Neuronal stem cell (in vitro differentiated cells): ENCODE measurements around the gene KRTAP16-1.

Experiments used
- DNase-seq: peaks from one replicate; pipeline ENCODE4 v3.0.0-alpha.2; 2013; ENCODE audit warnings: low spot score
- H2AFZ ChIP-seq: one replicate; pipeline ENCODE4 v1.6.1; 2013; ENCODE audit warnings: mild to moderate bottlenecking, low read length, inconsistent platforms
- H2AK5ac ChIP-seq: 2 replicates; pipeline ENCODE4 v1.6.1; 2013; ENCODE audit warnings: low read depth, mild to moderate bottlenecking, inconsistent platforms, low read length, moderate library complexity, mixed read lengths
- H2BK120ac ChIP-seq: 2 replicates; pipeline ENCODE4 v1.6.1; 2013; ENCODE audit warnings: low read depth, mild to moderate bottlenecking, inconsistent platforms, low read length, moderate library complexity, mixed read lengths
- H2BK12ac ChIP-seq: one replicate; pipeline ENCODE4 v1.6.1; 2013; ENCODE audit warnings: low read length, inconsistent platforms
- H2BK15ac ChIP-seq: 2 replicates; pipeline ENCODE4 v1.6.1; 2013; ENCODE audit warnings: mild to moderate bottlenecking, low read length, inconsistent platforms, mixed read lengths
- H2BK5ac ChIP-seq: one replicate; pipeline ENCODE4 v1.6.1; 2013; ENCODE audit warnings: inconsistent platforms, mild to moderate bottlenecking, low read length, moderate library complexity
- H3K14ac ChIP-seq: one replicate; pipeline ENCODE4 v1.6.1; 2013; ENCODE audit warnings: low read length, inconsistent platforms
- H3K18ac ChIP-seq: 2 replicates; pipeline ENCODE4 v1.6.1; 2013; ENCODE audit warnings: low read length, inconsistent platforms
- H3K23ac ChIP-seq: 2 replicates; pipeline ENCODE4 v1.6.1; 2013; ENCODE audit warnings: low read depth, mild to moderate bottlenecking, mixed read lengths, low read length, inconsistent platforms; ENCODE audit not compliant: poor library complexity
- H3K27ac ChIP-seq: replicated peaks from 3 replicates; pipeline ENCODE4 v1.5.1; 2013; ENCODE audit warnings: low read length, inconsistent platforms
- H3K27me3 ChIP-seq, 3 experiments: 2 replicates each; pipeline ENCODE4 v1.6.1; 2013; ENCODE audit warnings: low read length in 3 of 3, mild to moderate bottlenecking in 2 of 3, inconsistent platforms in 1 of 3, low read depth in 1 of 3, mixed read lengths in 1 of 3, moderate library complexity in 1 of 3; ENCODE audit not compliant: control insufficient read depth in 3 of 3, insufficient read depth in 3 of 3
- H3K36me3 ChIP-seq, 2 donors: replicated peaks in 1 of 2; 2 replicates each; pipeline ENCODE4 v1.6.1; 2013; ENCODE audit warnings: low read length in 2 of 2; ENCODE audit not compliant: control insufficient read depth in 2 of 2, insufficient read depth in 2 of 2
- H3K4ac ChIP-seq: 2 replicates; pipeline ENCODE4 v1.6.1; 2013; ENCODE audit warnings: inconsistent platforms, mild to moderate bottlenecking, low read length, moderate library complexity
- H3K4me1 ChIP-seq, 2 donors: 1 replicate in 1 of 2; 2 replicates in 1 of 2; pipeline ENCODE4 v1.6.1; 2013; ENCODE audit warnings: low read length in 2 of 2, low read depth in 1 of 2; ENCODE audit not compliant: control insufficient read depth in 2 of 2, insufficient read depth in 1 of 2
- H3K4me2 ChIP-seq: one replicate; pipeline ENCODE4 v1.6.1; 2013; ENCODE audit warnings: mild to moderate bottlenecking, low read length, inconsistent platforms; ENCODE audit not compliant: insufficient read depth, poor library complexity, severe bottlenecking
- H3K4me3 ChIP-seq, 2 donors: 2 replicates each; pipeline ENCODE4 v1.5.1; 2013; ENCODE audit warnings: low read length in 2 of 2, mild to moderate bottlenecking in 2 of 2, inconsistent platforms in 1 of 2, moderate library complexity in 1 of 2
- H3K79me1 ChIP-seq: one replicate; pipeline ENCODE4 v1.6.1; 2013; ENCODE audit warnings: low read depth, mild to moderate bottlenecking, inconsistent platforms, low read length, moderate library complexity
- H3K9ac ChIP-seq: one replicate; pipeline ENCODE4 v1.6.1; 2013; ENCODE audit warnings: mild to moderate bottlenecking, low read depth, low read length, inconsistent platforms; ENCODE audit not compliant: poor library complexity
- H3K9me3 ChIP-seq, 2 donors: replicated peaks in 1 of 2; 2 replicates each; pipeline versions ENCODE3 to v1.6.1; 2013; ENCODE audit warnings: low read length in 2 of 2, mild to moderate bottlenecking in 2 of 2, inconsistent platforms in 1 of 2, low read depth in 1 of 2, mixed read lengths in 1 of 2, moderate library complexity in 1 of 2; ENCODE audit not compliant: control insufficient read depth in 2 of 2, insufficient read depth in 1 of 2
- H4K8ac ChIP-seq: one replicate; pipeline ENCODE4 v1.6.1; 2013; ENCODE audit warnings: low read depth, mild to moderate bottlenecking, inconsistent platforms, low read length, moderate library complexity
- H4K91ac ChIP-seq: one replicate; pipeline ENCODE4 v1.6.1; 2013; ENCODE audit warnings: low read length, low read depth, mild to moderate bottlenecking, inconsistent platforms; ENCODE audit not compliant: poor library complexity
- WGBS, 2 donors: extraction: QIAGEN DNeasy Blood & Tissue Kit; methylation state at CpG; one replicate each; pipeline ENCODE4 v1.1.7; 2013; ENCODE audit warnings: missing lambda C conversion rate in 2 of 2, mixed read lengths in 1 of 2; ENCODE audit not compliant: insufficient read length in 2 of 2, insufficient replicate concordance in 1 of 2; ENCODE audit errors: extremely low coverage in 2 of 2; 5-methylcytosine and 5-hydroxymethylcytosine counted together

Gene KRTAP16-1

GRCh38 chr17:41322094-41322902 lies 13.2 kb upstream of the KRTAP16-1 start:
- Histone ChIP-seq H3K79me1 (no peaks in the 10 kb centered on the region), H2BK15ac (no peak overlapping the region), H4K91ac (no peak overlapping the region), H3K4ac (no peak overlapping the region), H4K8ac (no peak overlapping the region), H3K4me1 (no peaks in the 10 kb centered on the region), H3K27me3 (no peaks in the 10 kb centered on the region), H2AK5ac (no peak overlapping the region), H2BK5ac (no peak overlapping the region), H2AFZ (no peak overlapping the region), H2BK12ac (no peak overlapping the region), H3K18ac (no peak overlapping the region), H3K4me2 (no peak overlapping the region), H3K14ac (no peak overlapping the region), H3K4me3 (no peak overlapping the region), H3K27ac (no peak overlapping the region), H3K23ac (no peak overlapping the region), H3K9ac (no peak overlapping the region), H3K9me3 (no peaks in the 10 kb centered on the region), H2BK120ac (no peak overlapping the region), H3K36me3 (no peaks in the 10 kb centered on the region)
- WGBS, 2 donors = no CpG with 5 or more reads among the region's 5 CpGs
- peak; percentile 18 for DNase-seq

GRCh38 chr17:41318231-41318630 lies 9.1 kb upstream of the KRTAP16-1 start:
- Histone ChIP-seq H3K4ac (no peak overlapping the region), H3K36me3 (no peaks in the 10 kb centered on the region), H3K4me1 (no peaks in the 10 kb centered on the region), H2BK12ac (no peak overlapping the region), H3K27me3 (peaks cover 0 to 2% (median 0%) of the 10 kb centered on the region in 3 experiments), H4K8ac (no peak overlapping the region), H3K23ac (no peak overlapping the region), H3K4me2 (no peak overlapping the region), H3K9ac (no peak overlapping the region), H2AFZ (no peak overlapping the region), H2BK5ac (no peak overlapping the region), H3K4me3 (no peak overlapping the region), H3K79me1 (no peaks in the 10 kb centered on the region), H4K91ac (no peak overlapping the region), H3K18ac (no peak overlapping the region), H3K9me3 (no peaks in the 10 kb centered on the region), H2BK15ac (no peak overlapping the region), H3K27ac (no peak overlapping the region), H3K14ac (no peak overlapping the region), H2AK5ac (no peak overlapping the region), H2BK120ac (no peak overlapping the region)
- DNase-seq = no peak
- no CpG with 5 or more reads among the region's 2 CpGs for WGBS, 2 donors

GRCh38 chr17:41315814-41316445 lies 6.8 kb upstream of the KRTAP16-1 start:
- peaks cover 0 to 2% (median 0%) of the 10 kb centered on the region in 3 experiments for H3K27me3 ChIP-seq
- no peak overlapping the region for H3K9ac ChIP-seq
- H3K23ac ChIP-seq = peak overlapping the region; percentile 35
- H3K4me2 ChIP-seq = no peak overlapping the region
- no peak overlapping the region for H2AFZ ChIP-seq
- no peak for DNase-seq
- no peak overlapping the region for H4K8ac ChIP-seq
- no peak overlapping the region for H3K4me3 ChIP-seq
- H3K9me3 ChIP-seq = peaks cover 0 to 3% of the 10 kb centered on the region in 2 donors
- no peak overlapping the region for H2BK15ac ChIP-seq
- no peaks in the 10 kb centered on the region for H3K79me1 ChIP-seq
- H2AK5ac ChIP-seq = peak overlapping the region; percentile 30
- no CpG with 5 or more reads among the region's 17 CpGs for WGBS, 2 donors
- no peaks in the 10 kb centered on the region for H3K4me1 ChIP-seq
- no peak overlapping the region for H2BK5ac ChIP-seq
- H3K4ac ChIP-seq = no peak overlapping the region
- no peak overlapping the region for H3K14ac ChIP-seq
- H3K36me3 ChIP-seq = no peaks in the 10 kb centered on the region
- H3K18ac ChIP-seq = peak overlapping the region; percentile 32
- H2BK120ac ChIP-seq = no peak overlapping the region
- H2BK12ac ChIP-seq = no peak overlapping the region
- H3K27ac ChIP-seq = no peak overlapping the region
- H4K91ac ChIP-seq = no peak overlapping the region

- no CpG with 5 or more reads among the region's 24 CpGs for WGBS, 2 donors
- no peaks in the 10 kb centered on the region for H3K36me3 ChIP-seq
- no peaks in the 10 kb centered on the region for H3K79me1 ChIP-seq
- H2AK5ac ChIP-seq = peak within 1 kb of the TSS; percentile 74
- H3K4me1 ChIP-seq = no peaks in the 10 kb centered on the region
- H3K9me3 ChIP-seq = peaks cover 0 to 3% of the 10 kb centered on the region in 2 donors
- peak within 1 kb of the TSS; percentile 60 for H3K23ac ChIP-seq
- no peak within 1 kb of the TSS for H3K4me3 ChIP-seq
- H2BK120ac ChIP-seq = no peak within 1 kb of the TSS
- no peak within 1 kb of the TSS for H3K27ac ChIP-seq
- peak within 1 kb of the TSS; percentile 82 for H2BK15ac ChIP-seq
- H3K4me2 ChIP-seq = no peak within 1 kb of the TSS
- no peak within 1 kb of the TSS for H4K8ac ChIP-seq
- no peak for DNase-seq
- peak within 1 kb of the TSS; percentile 78 for H3K14ac ChIP-seq
- H3K4ac ChIP-seq = no peak within 1 kb of the TSS
- no peak within 1 kb of the TSS for H3K9ac ChIP-seq
- no peak within 1 kb of the TSS for H2AFZ ChIP-seq
- peak within 1 kb of the TSS; percentile 79 for H3K18ac ChIP-seq
- no peak within 1 kb of the TSS for H2BK5ac ChIP-seq
- peaks cover 0 to 2% (median 0%) of the 10 kb centered on the region in 3 experiments for H3K27me3 ChIP-seq
- H4K91ac ChIP-seq = no peak within 1 kb of the TSS
- no peak within 1 kb of the TSS for H2BK12ac ChIP-seq
Observed at GRCh38 chr17:41315204-41315794, 6.2 kb upstream of the KRTAP16-1 start, which contains the start of gene KRTAP17-1. TSS of gene KRTAP17-1 (minus strand) at chr17:41315710. CDS start at chr17:41315650, 60 bp downstream.
